HepG2 (cell line): Measurements from ENCODE around the gene FURIN. TPM values are rescaled to one million over a fixed set of nuclear protein-coding genes. Genes with fewer than 3 reads are reported as not detected.

Experiments
- HMG20A ChIP-seq: IDR thresholded peaks from 2 replicates; pipeline ENCODE4 v1.6.1; 2016; ENCODE audit warnings: borderline replicate concordance
- MYC ChIP-seq: sonication (generic); formaldehyde crosslinking; IDR thresholded peaks from 2 replicates; pipeline ENCODE4 v1.9.0; 2021; ENCODE audit warnings: missing genetic modification reagents, borderline replicate concordance
- SOX13 ChIP-seq, 3 experiments: fragments of 450-650 bp in 1 of 3; sonication (generic) in 1 of 3; formaldehyde crosslinking in 1 of 3; IDR thresholded peaks in 2 of 3; conservative IDR thresholded peaks in 1 of 3; 2 replicates each; pipeline versions ENCODE4 v1.5.0 to v1.6.1; 2016 to 2020; ENCODE audit warnings: antibody characterized with exemption in 1 of 3, mild to moderate bottlenecking in 1 of 3, missing compliant biosample characterization in 1 of 3, missing genetic modification reagents in 1 of 3, moderate library complexity in 1 of 3
- SP2 ChIP-seq: sonication (generic); formaldehyde crosslinking; IDR thresholded peaks from 2 replicates; pipeline ENCODE4 v1.5.1; 2020; ENCODE audit warnings: mild to moderate bottlenecking, missing genetic modification reagents
- ZBTB7B ChIP-seq: sonication (generic); formaldehyde crosslinking; IDR thresholded peaks from 2 replicates; pipeline ENCODE4 v1.4.0; 2020; ENCODE audit warnings: missing genetic modification reagents
- ZNF451 ChIP-seq: sonication (generic); formaldehyde crosslinking; IDR thresholded peaks from 2 replicates; pipeline ENCODE4 v1.5.0; 2020; ENCODE audit warnings: mild to moderate bottlenecking, missing genetic modification reagents
- polyA plus RNA-seq, 8 experiments: library from polyadenylated mRNA; depleted of rRNA in 3 of 8; stranded (reverse) in 7 of 8; unstranded in 1 of 8; fragments of >200 nt; fragmentation: Illumina TruSeq in 4 of 8; extraction: Trizol in 4 of 8; gene quantifications; 2 replicates each; pipeline versions ENCODE4 v1.2.1 to v1.2.3, GENCODE V29; 2011 to 2016; ENCODE audit warnings: low read depth in 4 of 8, missing spikeins in 1 of 8, mixed read lengths in 1 of 8; ENCODE audit not compliant: insufficient read depth in 1 of 8
- total RNA-seq, 5 experiments: library from RNA; depleted of rRNA; stranded (reverse); fragments of >200 nt; fragmentation: Illumina TruSeq; extraction: Trizol; gene quantifications; 2 replicates each; pipeline ENCODE4 v1.2.3, GENCODE V29; 2016; ENCODE audit warnings: low read depth in 1 of 5
- TF ChIP-seq, protein P1 (sequence below): sonication (generic); formaldehyde crosslinking; IDR thresholded peaks from one replicate; pipeline ENCODE4 v1.5.1; 2020; ENCODE audit warnings: mild to moderate bottlenecking, missing genetic modification reagents; ENCODE audit errors: not compliant biosample characterization
- TF ChIP-seq, protein P2 (sequence below): sonication (generic); formaldehyde crosslinking; IDR thresholded peaks from 2 replicates; pipeline ENCODE4 v1.5.0; 2020; ENCODE audit warnings: missing genetic modification reagents

The FURIN gene
- total and polyA plus RNA-seq, 2 of the 13 experiments (the other 11 are each of a cell fraction or from before 2014, with no cell fraction given), result 15.2 to 17.4 TPM

DNA sequence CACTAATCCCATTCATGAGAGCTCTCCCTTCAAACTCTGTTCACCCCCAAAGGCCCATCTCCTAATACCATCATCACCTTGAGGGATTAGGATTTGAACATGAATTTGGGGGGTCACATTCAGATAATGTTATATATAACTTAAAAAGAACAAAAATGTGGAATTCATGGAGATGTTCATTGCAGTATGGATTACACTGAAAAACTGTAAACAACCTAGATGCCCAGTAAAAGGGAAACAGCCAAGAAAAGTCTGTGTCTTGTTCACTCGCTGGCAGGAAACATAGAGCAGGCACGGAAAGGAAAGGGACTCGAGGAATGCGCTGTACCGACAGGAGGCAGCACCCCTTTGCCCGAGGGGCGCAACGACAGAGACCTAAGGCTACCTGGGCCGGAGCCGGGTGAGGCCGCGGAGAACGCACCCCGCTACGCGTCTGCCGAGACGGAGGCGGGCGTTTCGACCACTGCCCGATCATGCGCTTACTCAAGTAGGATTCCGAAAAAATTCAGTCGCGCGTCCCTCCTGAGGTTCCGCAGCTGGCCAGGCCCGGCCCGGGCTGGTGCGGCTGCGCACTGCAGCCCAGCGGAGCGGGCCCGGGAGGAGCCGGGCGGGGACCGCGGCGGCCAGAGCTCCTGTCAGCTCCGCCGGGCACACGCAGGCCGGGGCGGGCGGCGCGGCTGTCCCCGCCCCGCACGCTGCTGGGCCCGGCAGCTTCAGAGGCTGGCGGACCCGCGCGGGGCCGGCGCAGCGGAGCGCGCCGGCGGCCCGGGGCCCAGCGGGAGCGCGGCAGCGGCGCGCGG is 33.9 kb downstream of the FURIN start (continued):
- TF ChIP-seq, protein P1, sequence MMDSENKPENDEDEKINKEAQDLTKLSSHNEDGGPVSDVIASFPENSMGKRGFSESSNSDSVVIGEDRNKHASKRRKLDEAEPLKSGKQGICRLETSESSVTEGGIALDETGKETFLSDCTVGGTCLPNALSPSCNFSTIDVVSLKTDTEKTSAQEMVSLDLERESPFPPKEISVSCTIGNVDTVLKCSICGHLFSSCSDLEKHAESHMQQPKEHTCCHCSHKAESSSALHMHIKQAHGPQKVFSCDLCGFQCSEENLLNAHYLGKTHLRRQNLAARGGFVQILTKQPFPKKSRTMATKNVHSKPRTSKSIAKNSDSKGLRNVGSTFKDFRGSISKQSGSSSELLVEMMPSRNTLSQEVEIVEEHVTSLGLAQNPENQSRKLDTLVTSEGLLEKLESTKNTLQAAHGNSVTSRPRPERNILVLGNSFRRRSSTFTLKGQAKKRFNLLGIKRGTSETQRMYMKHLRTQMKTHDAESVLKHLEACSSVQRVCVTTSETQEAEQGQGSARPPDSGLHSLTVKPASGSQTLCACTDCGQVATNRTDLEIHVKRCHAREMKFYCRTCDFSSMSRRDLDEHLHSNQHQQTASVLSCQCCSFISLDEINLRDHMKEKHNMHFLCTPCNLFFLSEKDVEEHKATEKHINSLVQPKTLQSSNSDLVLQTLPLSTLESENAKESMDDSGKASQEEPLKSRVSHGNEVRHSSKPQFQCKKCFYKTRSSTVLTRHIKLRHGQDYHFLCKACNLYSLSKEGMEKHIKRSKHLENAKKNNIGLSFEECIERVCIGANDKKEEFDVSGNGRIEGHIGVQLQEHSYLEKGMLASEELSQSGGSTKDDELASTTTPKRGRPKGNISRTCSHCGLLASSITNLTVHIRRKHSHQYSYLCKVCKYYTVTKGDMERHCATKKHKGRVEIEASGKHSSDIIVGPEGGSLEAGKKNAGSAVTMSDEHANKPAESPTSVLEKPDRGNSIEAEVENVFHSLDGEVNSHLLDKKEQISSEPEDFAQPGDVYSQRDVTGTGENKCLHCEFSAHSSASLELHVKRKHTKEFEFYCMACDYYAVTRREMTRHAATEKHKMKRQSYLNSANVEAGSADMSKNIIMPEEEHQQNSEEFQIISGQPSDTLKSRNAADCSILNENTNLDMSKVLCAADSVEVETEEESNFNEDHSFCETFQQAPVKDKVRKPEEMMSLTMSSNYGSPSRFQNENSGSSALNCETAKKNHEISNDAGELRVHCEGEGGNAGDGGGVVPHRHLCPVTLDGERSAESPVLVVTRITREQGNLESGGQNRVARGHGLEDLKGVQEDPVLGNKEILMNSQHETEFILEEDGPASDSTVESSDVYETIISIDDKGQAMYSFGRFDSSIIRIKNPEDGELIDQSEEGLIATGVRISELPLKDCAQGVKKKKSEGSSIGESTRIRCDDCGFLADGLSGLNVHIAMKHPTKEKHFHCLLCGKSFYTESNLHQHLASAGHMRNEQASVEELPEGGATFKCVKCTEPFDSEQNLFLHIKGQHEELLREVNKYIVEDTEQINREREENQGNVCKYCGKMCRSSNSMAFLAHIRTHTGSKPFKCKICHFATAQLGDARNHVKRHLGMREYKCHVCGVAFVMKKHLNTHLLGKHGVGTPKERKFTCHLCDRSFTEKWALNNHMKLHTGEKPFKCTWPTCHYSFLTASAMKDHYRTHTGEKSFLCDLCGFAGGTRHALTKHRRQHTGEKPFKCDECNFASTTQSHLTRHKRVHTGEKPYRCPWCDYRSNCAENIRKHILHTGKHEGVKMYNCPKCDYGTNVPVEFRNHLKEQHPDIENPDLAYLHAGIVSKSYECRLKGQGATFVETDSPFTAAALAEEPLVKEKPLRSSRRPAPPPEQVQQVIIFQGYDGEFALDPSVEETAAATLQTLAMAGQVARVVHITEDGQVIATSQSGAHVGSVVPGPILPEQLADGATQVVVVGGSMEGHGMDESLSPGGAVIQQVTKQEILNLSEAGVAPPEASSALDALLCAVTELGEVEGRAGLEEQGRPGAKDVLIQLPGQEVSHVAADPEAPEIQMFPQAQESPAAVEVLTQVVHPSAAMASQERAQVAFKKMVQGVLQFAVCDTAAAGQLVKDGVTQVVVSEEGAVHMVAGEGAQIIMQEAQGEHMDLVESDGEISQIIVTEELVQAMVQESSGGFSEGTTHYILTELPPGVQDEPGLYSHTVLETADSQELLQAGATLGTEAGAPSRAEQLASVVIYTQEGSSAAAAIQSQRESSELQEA (CRISPR knock-in tag), result no peak
- TF ChIP-seq MYC, result peak; percentile 50; the same call in 1 of the 2 replicates
- TF ChIP-seq, protein P2, sequence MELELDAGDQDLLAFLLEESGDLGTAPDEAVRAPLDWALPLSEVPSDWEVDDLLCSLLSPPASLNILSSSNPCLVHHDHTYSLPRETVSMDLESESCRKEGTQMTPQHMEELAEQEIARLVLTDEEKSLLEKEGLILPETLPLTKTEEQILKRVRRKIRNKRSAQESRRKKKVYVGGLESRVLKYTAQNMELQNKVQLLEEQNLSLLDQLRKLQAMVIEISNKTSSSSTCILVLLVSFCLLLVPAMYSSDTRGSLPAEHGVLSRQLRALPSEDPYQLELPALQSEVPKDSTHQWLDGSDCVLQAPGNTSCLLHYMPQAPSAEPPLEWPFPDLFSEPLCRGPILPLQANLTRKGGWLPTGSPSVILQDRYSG (CRISPR knock-in tag), result no peak
- TF ChIP-seq ZBTB7B, result peak; percentile 75
- peak; percentile 23; the same call in 1 of the 2 replicates for TF ChIP-seq SP2 (CRISPR knock-in tag)
- TF ChIP-seq SOX13 (IDR thresholded peaks at IDR 0.05), result no peak
- TF ChIP-seq SOX13 (CRISPR knock-in tag; conservative IDR thresholded peaks at IDR 0.05 in 1 of 2, IDR thresholded peaks at IDR 0.05 in 1 of 2), result 0 out of 4 replicates have a peak, but pooled peaks of 1 of the 2 experiments have one; percentile 26
- no peak; the same call in 1 of the 2 replicates for TF ChIP-seq ZNF451 (CRISPR knock-in tag)
- no peak for TF ChIP-seq HMG20A (CRISPR knock-in tag)
